Stomach (tissue), 4 donors: ENCODE results near the gene PUS10.

Experiments used
- CTCF ChIP-seq, 7 experiments: fragments of 450-650 bp in 4 of 7; fragments of 200-600 bp in 3 of 7; sonication (generic) in 3 of 7; IDR thresholded peaks; one replicate each; pipeline ENCODE4 v1.5.1; 2016 to 2019; ENCODE audit warnings: antibody characterized with exemption in 7 of 7, control low read depth in 2 of 7, mild to moderate bottlenecking in 1 of 7
- POLR2A ChIP-seq, 4 donors: fragments of 450-650 bp; IDR thresholded peaks; one replicate each; pipeline ENCODE4 v1.6.1; 2016; ENCODE audit warnings: antibody characterized with exemption in 4 of 4, control low read depth in 2 of 4, mild to moderate bottlenecking in 1 of 4, moderate library complexity in 1 of 4
- POLR2AphosphoS5 ChIP-seq, 3 donors: sonication (generic); formaldehyde crosslinking; IDR thresholded peaks; one replicate each; pipeline ENCODE4 v1.6.1; 2016; ENCODE audit warnings: antibody characterized with exemption in 3 of 3

- no peak for TF ChIP-seq CTCF (IDR thresholded peaks at IDR 0.05)
- TF ChIP-seq POLR2A (IDR thresholded peaks at IDR 0.05), result no peak
- TF ChIP-seq POLR2AphosphoS5 (IDR thresholded peaks at IDR 0.05), result no peak
These were observed 59.7 kb downstream of the PUS10 start for GRCh38 chr2:60958361-60958760.
